Measurements from ENCODE around the gene CCDC127.
A peak's percentile ranks its signal among the peaks of the same experiment; 100 is the strongest.
"Not testable (repeated sequence)": the region's sequence is repeated elsewhere in the genome, so short reads cannot be mapped to it uniquely, and the experiment has no call there.

The CCDC127 gene

GRCh38 chr5:173392-174290 is 44.3 kb downstream of the CCDC127 start:
- DNase-seq (no peak), ATAC-seq (no peak)

GRCh38 chr5:172841-173251 is 45.1 kb downstream of the CCDC127 start:
- DNase-seq (no peak), ATAC-seq (no peak)

- ATAC-seq (no peak), DNase-seq (no peak)
These were observed 45.5 kb downstream of the CCDC127 start for GRCh38 chr5:172421-172820.

DNA sequence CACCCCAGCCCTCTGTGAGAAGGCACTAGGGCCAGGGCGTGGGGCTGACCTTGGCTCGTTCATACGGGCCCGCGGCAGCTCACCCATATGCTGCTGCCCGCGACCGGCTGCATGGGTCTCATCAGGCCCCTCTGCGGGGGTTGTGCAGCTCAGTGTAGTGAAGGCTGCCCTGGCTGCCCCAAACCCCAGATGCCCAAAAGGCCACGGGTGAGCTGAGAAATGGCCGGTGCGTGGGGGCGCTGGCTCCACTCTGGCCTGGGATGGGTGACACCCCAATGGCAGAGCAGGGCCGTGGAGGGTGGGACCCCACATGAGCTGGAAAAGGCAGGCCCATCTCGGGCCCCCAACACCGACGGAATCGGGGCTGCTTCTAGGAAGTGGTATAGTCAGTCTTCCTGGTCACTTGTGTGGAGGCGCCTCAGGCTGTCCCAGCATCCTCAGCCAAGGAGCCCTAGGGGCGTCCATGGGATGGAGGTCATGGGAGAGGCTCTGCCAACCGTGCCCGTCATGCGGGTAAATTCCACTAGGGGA is 46.1 kb downstream of the CCDC127 start:
- DNase-seq, result no peak
- ATAC-seq, result peak; percentile 12

- ATAC-seq (no peak), DNase-seq (no peak)
These were observed 46.8 kb downstream of the CCDC127 start for GRCh38 chr5:170971-171800.

DNA sequence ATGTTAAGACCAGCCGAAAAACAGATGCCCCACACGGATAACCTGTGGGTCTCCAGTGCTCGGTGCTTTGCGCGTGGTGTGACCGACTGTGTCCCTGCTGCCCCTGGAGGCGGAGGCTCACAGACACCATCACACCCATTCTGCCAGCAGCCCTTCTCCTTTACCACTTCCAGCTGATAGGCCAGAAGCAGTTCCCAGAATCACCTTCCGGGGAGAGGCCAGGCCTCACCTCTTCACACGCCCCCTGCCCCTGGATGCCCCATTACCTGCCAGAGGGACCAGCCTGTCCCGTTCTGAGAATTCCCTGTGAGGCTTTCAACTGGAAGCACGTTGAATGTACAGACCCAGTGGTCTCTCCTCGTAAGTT is 48.2 kb downstream of the CCDC127 start:
- DNase-seq (no peak), ATAC-seq (no peak)

DNA sequence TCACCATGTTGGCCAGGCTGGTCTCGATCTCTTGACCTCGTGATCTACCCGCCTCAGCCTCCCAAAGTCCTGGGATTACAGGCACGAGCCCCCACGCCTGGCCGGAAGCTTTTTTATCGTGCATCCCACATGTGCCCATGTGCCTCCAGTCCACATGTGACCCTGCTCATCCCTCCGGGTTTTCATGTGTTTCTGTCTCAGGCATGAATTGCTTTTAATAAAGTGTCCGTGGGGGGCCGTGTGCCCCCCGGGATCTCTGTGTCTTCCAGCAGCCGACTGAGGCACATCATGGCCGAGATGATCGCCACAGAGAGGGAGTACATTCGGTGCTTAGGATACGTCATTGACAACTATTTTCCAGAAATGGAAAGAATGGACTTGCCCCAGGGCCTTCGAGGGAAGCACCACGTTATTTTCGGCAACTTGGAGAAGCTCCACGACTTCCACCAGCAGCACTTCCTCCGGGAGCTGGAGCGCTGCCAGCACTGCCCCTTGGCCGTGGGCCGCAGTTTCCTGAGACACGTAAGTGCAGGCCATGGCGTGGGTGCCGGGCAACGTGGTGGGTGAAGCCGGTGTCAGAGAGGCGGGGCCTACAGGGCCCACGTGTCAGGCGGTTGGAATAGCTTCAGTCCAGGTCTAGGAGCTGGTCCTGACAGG is 48.8 kb downstream of the CCDC127 start:
- ATAC-seq, result no peak
- no peak for DNase-seq

DNA sequence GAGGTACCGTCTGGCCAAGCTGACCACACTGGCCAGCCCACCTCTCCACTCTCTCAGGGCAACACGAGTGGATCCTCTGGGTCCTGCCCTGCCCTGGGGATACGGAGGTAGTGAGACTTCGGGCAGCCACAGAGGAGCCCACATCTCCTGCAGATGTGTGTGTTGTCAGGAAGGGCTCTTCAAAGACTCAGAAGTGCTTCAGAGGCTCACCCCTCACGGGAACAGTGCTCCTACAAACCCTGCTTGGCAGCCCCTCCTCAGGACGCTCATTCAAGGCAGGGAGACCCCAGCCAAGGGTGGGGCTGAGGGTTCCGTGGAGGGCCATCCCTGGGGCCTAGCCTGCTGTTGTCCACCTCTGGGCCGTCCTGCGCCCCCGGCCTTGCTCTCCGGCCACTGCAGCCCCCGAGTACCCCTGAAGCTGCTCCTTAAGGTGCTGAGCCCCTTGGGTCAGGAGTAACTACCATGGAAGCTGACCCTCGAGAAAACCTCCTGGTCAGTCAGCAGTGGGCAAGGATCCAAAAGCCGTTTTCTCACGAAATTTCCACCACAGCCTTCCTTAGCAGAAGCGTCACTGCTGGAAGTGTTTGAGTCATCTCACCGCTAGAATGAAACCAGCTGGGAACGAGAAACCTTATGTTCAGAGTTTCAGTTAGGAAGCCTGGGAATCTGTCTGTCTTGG is 49.8 kb downstream of the CCDC127 start:
- no peak for DNase-seq
- ATAC-seq, result no peak

GRCh38 chr5:167511-167910 is 50.4 kb downstream of the CCDC127 start:
- DNase-seq (no peak), ATAC-seq (no peak)

GRCh38 chr5:166441-167372 is 51.2 kb downstream of the CCDC127 start:
- ATAC-seq (no peak), DNase-seq (no peak)

- DNase-seq, ATAC-seq: not testable (repeated sequence)
These were observed 53.2 kb downstream of the CCDC127 start for GRCh38 chr5:164783-165182.

DNA sequence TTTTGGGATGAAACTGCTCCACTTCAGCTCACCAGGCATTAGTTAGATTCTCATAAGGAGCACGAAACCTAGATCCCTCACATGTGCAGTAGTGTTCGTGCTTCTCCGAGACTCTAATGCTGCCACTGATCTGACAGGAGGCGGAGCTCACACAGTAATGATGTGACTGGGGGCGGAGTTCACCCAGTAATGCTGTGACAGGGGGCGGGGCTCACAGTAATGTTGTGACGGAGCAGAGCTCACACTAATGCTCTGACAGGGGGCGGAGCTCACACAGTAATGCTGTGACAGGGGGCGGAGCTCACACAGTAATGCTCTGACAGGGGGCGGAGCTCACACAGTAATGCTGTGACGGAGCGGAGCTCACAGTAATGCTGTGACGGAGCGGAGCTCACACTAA is 53.7 kb downstream of the CCDC127 start:
- DNase-seq (no peak), ATAC-seq (no peak)

- DNase-seq (no peak), ATAC-seq (no peak)
These were observed 54.1 kb downstream of the CCDC127 start for GRCh38 chr5:163841-164240.

- no peak for ATAC-seq
These were observed 54.7 kb downstream of the CCDC127 start for GRCh38 chr5:163338-163620.

DNA sequence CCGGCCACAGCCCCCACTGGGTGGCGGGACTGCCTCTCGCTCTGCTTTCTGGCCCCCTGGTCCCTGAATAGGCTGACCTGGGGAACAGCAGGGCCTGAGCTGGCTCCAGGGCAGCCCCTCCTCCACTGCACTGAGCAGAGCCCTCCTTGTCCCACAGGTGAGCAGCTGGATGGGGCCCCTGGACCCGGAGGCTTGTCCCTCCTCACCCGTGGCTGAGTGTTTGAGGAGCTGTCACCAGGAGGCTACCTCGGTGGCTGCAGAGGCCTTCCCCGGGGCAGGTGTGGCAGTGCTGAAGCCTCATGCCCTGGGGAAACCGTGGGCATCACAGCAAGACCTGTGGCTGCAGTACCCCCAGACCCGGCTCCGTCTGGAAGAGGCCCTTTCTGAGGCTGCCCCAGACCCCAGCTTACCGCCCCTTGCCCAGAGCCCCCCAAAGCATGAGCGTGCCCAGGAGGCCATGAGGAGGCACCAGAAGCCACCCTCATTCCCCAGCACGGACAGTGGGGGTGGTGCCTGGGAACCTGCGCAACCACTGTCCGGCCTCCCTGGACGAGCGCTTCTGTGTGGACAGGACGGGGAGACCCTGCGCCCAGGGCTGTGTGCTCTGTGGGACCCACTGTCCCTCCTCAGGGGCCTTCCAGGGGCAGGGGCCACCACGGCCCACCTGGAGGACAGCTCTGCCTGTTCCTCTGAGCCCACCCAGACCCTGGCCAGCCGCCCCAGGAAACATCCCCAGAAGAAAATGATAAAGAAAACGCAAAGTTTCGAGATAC is 55.2 kb downstream of the CCDC127 start:
- no peak for DNase-seq

More at GRCh38 chr5:163338-163620, 54.7 kb downstream of the CCDC127 start:
- DNase-seq, result no peak

GRCh38 chr5:162190-162564 is 55.8 kb downstream of the CCDC127 start:
- DNase-seq, result no peak
- ATAC-seq, result no peak

More for the DNA sequence above, 55.2 kb downstream of the CCDC127 start:
- ATAC-seq, result no peak

- no peak for ATAC-seq
- DNase-seq, result no peak
These were observed 56.2 kb downstream of the CCDC127 start for GRCh38 chr5:161803-162110.

GRCh38 chr5:160921-161802 is 56.8 kb downstream of the CCDC127 start:
- DNase-seq, result no peak
- ATAC-seq, result no peak

DNA sequence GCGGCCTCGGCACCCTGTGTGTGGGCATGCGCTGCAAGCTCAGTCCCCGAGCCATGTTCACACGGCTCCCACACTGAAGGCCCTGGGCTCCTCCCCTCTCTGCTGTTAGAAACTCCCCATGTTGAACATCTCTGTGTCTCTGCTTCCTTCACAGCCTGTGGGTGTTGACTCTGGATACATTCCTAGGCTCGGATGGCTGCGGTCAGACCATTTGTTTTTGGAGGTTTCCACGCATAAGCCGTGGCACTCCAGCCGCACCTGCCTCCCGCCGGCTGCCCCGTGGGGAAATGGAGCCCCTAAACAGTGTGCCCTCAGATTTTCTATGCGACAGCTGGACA is 57.8 kb downstream of the CCDC127 start:
- ATAC-seq (no peak), DNase-seq (no peak)

Measured in stimulated activated naive CD8-positive, alpha-beta T cell treated with anti-CD3 and anti-CD28 coated beads, Interleukin-15, Interleukin-2, amounts not matched to agents 100 U/mL and 50 U/mL, for 24 hours (primary cell).